ENCODE data around the gene STX3. TPM values are rescaled to one million over a fixed set of nuclear protein-coding genes. Genes with fewer than 3 reads are reported as not detected.
"Not testable (repeated sequence)": the region's sequence is repeated elsewhere in the genome, so short reads cannot be mapped to it uniquely, and the experiment has no call there.

The STX3 gene
- total and polyA plus RNA-seq, 2 donors = 11.9 to 14.2 TPM

DNA sequence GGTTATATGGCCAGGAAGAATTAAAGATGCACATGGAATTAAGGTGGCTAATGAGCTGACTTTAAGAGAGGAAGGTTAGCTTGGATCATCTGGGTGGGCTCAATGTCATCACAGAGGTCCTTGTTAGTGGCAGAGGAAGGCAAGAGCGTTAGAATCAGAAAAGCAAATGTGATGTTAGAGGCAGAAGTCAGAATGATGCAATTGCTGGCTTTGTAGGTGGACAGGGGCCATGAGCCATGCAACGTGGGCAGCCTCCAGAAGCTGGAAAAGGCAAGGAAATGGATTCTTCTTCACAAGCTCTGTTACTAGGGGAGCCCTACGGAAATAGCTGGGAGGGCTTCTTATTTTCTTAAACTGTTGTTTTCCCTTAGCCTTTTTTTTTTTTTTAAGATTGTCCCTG lies 92.5 kb downstream of the STX3 start:
- Histone ChIP-seq H3K4me3 (ENCODE audit: low read depth, low read length) (no peak overlapping the region), H3K36me3 (ENCODE audit: insufficient read depth) (no peaks in the 10 kb centered on the region), H3K4me1 (ENCODE audit: insufficient read depth) (no peaks in the 10 kb centered on the region), H3K27ac (ENCODE audit: low read depth) (no peak overlapping the region)
- DNase-seq (ENCODE audit: extremely low spot score) = no peak
- WGBS = 85% methylated on average over 3 of the region's 3 CpGs

DNA sequence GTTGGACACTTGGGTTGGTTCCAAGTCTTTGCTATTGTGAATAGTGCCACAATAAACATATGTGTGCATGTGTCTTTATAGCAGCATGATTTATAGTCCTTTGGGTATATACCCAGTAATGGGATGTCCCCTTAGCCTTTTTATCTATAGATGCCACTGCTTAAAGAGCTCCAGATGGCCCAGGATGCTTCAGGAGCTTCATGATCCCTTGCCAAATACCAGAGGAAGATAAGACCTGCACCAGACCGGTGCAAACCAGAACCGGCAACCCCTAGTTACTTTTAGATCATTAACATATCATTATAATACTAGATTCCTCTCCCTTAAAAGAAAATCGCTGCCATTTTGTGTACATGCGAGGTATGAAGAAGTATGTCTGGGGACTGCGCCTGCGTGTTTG lies 93.3 kb downstream of the STX3 start:
- WGBS = 81% methylated on average over 6 of the region's 6 CpGs
- not testable (repeated sequence) for H3K4me3 ChIP-seq (ENCODE audit: low read depth, low read length); H3K36me3 ChIP-seq (ENCODE audit: insufficient read depth); H3K4me1 ChIP-seq (ENCODE audit: insufficient read depth); DNase-seq (ENCODE audit: extremely low spot score); H3K27ac ChIP-seq (ENCODE audit: low read depth)

DNA sequence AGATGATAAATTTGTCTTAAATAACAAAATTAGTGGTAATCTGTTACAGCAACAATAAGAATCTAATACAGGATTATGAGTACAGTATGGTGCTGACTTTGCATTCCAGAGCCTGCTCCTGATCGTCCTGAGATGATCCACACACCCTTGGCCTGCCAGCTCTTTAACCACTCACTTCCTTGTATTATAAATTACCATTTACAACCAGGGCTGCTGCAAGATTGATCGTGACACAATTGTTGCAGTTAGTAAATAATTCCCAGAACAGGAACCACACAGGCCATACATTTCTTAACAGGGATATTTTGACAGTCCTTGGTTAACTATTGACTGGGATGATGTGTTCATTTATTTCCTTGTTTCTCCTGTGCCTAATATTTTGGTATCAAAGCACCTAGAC lies 94.0 kb downstream of the STX3 start:
- DNase-seq (ENCODE audit: extremely low spot score) = no peak
- 23% methylated on average over 2 of the region's 2 CpGs for WGBS
- Histone ChIP-seq H3K4me3 (ENCODE audit: low read depth, low read length) (no peak overlapping the region), H3K27ac (ENCODE audit: low read depth) (no peak overlapping the region), H3K4me1 (ENCODE audit: insufficient read depth) (no peaks in the 10 kb centered on the region), H3K36me3 (ENCODE audit: insufficient read depth) (no peaks in the 10 kb centered on the region)

DNA sequence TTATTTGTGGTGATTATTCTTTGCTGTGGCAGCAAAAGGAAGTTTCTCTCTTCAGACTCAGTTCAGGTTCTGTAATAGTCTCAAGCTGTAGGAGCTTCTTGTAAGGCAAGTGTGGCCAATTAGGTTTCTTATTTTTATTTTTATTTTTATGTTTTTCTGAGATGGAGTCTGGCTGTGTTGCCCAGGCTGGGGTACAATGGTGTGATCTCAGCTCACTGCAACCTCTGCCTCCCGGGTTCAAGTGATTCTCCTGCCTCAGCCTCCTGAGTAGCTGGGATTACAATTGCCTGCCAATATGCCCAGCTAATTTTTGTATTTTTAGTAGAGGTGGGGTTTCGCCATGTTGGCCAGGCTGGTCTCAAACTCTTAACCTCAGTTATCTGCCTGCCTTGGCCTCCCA lies 94.4 kb downstream of the STX3 start:
- not testable (repeated sequence) for H3K4me1 ChIP-seq (ENCODE audit: insufficient read depth); H3K27ac ChIP-seq (ENCODE audit: low read depth); H3K4me3 ChIP-seq (ENCODE audit: low read depth, low read length); H3K36me3 ChIP-seq (ENCODE audit: insufficient read depth); DNase-seq (ENCODE audit: extremely low spot score)
- WGBS = 84% methylated on average over 2 of the region's 2 CpGs

DNA sequence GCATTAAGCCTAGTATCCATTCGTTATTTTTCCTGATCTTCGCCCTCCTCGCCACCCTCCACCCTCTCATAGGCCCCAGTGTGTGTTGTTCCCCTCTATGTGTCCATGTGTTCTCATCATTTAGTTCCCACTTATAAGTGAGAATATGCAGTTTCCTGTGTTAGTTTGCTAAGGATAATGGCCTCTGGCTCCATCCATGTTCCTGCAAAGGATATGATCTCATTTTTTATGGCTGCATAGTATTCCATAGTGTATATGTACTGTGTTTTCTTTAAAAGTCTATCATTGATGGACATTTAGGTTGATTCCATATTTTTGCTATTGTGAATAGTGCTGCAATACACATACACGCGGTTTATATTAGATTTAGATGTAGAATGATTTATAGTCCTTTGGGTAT lies 96.2 kb downstream of the STX3 start:
- H3K36me3 ChIP-seq (ENCODE audit: insufficient read depth); H3K4me3 ChIP-seq (ENCODE audit: low read depth, low read length); DNase-seq (ENCODE audit: extremely low spot score); H3K4me1 ChIP-seq (ENCODE audit: insufficient read depth); H3K27ac ChIP-seq (ENCODE audit: low read depth): not testable (repeated sequence)
- 92% methylated on average over 5 of the region's 5 CpGs for WGBS

DNA sequence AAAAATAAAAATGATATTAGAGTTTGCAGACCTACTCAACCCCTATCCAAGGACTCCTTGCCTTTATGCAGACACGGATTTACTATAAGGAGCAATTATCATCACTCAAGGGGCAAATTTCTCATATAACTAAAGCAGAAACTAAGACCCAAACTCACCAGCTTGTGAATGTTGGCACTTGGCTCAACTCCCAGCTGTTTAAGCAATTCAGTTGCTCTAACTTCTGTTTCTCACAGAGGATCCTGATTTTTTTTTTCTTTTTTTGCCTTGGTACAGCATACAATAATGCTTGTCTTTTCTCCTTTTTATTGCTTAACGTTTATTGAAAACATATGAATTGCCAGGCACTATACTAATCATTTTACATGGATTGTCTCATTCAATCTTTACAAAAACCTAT lies 99.7 kb downstream of the STX3 start:
- DNase-seq (ENCODE audit: extremely low spot score) = no peak
- WGBS = 54% methylated on average over 2 of the region's 2 CpGs
- H3K27ac ChIP-seq (ENCODE audit: low read depth) = no peak overlapping the region

More for the DNA sequence above, 99.7 kb downstream of the STX3 start:
- Histone ChIP-seq H3K4me3 (ENCODE audit: low read depth, low read length) (no peak overlapping the region), H3K4me1 (ENCODE audit: insufficient read depth) (no peaks in the 10 kb centered on the region), H3K36me3 (ENCODE audit: insufficient read depth) (no peaks in the 10 kb centered on the region)

Other genes starting within 250 kb of the STX3 start
- not detected for gene OR4D9, start 243.8 kb upstream of the STX3 start, total RNA-seq
- gene OR4D9, start 243.8 kb upstream of the STX3 start, polyA plus RNA-seq = not detected
- gene OSBP, start 139.6 kb upstream of the STX3 start, total RNA-seq = 45.2 TPM
- 23.3 TPM for gene OSBP, start 139.6 kb upstream of the STX3 start, polyA plus RNA-seq
- 10.9 TPM for gene PATL1, start 86.3 kb upstream of the STX3 start, total RNA-seq
- gene PATL1, start 86.3 kb upstream of the STX3 start, polyA plus RNA-seq = 19.5 TPM
- not detected for gene OR10V1, start 41.5 kb upstream of the STX3 start, total RNA-seq
- gene OR10V1, start 41.5 kb upstream of the STX3 start, polyA plus RNA-seq = not detected
- 24.0 TPM for gene MRPL16, start 55.4 kb downstream of the STX3 start, total RNA-seq
- gene MRPL16, start 55.4 kb downstream of the STX3 start, polyA plus RNA-seq = 49.9 TPM
- not detected for gene CBLIF, start 90.1 kb downstream of the STX3 start, total RNA-seq
- not detected for gene CBLIF, start 90.1 kb downstream of the STX3 start, polyA plus RNA-seq
- gene TCN1, start 111.1 kb downstream of the STX3 start, total RNA-seq = not detected
- 0.13 TPM for gene TCN1, start 111.1 kb downstream of the STX3 start, polyA plus RNA-seq
- not detected for gene OOSP3, start 123.4 kb downstream of the STX3 start, total RNA-seq
- gene OOSP3, start 123.4 kb downstream of the STX3 start, polyA plus RNA-seq = not detected
- 0.48 TPM for gene OOSP1, start 183.1 kb downstream of the STX3 start, total RNA-seq
- not detected for gene OOSP1, start 183.1 kb downstream of the STX3 start, polyA plus RNA-seq
- not detected for gene OOSP4A, start 208.7 kb downstream of the STX3 start, total RNA-seq
- gene OOSP4A, start 208.7 kb downstream of the STX3 start, polyA plus RNA-seq = not detected

Measured in urinary bladder (tissue), 4 donors.